ENCODE data around the gene GLI1.

The GLI1 gene

DNA sequence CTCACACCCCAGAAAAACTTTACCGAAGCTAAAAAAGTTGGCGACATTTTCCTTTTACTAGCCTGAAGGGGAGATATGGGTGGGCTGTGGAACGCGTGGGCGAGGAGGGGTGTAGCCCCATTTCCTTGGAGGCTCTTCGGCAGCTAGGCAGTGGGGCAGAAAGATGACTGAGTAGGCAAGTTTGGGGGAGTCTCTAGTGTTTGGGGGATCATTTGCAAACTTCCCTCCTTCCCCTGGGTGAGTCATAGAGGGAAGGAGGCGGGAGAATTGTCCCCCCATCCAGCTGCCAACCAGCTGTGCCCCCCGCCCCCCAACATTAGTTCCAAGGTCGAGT is 2.3 kb downstream of the GLI1 start:
- peak in 1 of 2 donors; percentile 17 for DNase-seq (ENCODE audit: low read depth in 2 of 2)
- TF ChIP-seq, protein P1, sequence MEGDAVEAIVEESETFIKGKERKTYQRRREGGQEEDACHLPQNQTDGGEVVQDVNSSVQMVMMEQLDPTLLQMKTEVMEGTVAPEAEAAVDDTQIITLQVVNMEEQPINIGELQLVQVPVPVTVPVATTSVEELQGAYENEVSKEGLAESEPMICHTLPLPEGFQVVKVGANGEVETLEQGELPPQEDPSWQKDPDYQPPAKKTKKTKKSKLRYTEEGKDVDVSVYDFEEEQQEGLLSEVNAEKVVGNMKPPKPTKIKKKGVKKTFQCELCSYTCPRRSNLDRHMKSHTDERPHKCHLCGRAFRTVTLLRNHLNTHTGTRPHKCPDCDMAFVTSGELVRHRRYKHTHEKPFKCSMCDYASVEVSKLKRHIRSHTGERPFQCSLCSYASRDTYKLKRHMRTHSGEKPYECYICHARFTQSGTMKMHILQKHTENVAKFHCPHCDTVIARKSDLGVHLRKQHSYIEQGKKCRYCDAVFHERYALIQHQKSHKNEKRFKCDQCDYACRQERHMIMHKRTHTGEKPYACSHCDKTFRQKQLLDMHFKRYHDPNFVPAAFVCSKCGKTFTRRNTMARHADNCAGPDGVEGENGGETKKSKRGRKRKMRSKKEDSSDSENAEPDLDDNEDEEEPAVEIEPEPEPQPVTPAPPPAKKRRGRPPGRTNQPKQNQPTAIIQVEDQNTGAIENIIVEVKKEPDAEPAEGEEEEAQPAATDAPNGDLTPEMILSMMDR (IDR thresholded peaks at IDR 0.05; ENCODE audit: low read depth, low read length) = no peak
- peak overlapping the region; percentile 63 to 66 for H3K4me3 ChIP-seq (replicated peaks in 1 of 2; ENCODE audit: low read depth in 2 of 2, low read length in 2 of 2)

DNA sequence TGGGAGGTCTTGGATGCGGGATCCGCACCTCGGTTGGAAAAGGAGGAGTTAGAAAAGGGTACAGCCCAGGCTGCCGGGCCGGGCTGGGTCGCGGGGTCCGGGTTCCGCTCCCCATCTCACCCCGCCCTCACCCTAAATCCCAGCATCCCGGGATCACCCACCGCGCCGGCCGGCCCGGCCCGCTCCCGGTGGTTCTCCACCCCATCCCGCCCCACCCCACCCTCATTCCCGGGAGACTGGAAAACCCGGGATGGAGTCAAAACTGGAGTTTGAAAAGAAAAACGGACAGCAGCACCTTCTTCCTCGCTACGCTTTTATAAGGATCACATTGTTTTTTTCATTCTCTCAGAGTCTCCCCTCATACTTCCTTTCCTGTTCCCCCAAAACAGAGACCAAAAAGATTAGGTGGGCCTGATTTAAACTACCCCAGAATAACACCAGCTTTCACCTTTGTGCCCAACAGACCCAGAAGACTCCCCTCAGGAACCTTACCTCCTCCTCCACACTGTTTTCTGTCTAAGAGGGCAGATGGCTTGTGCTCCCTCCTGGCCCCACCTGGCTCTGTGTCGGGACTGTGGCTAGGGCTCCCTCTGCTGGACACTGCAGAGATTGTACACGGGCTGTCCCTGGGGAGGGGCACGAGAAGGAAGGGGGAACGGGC is 2.8 kb downstream of the GLI1 start:
- TF ChIP-seq, protein P1 (IDR thresholded peaks at IDR 0.05; ENCODE audit: low read depth, low read length) = peak; percentile 96
- peak overlapping the region; percentile 63 to 66 for H3K4me3 ChIP-seq (replicated peaks in 1 of 2; ENCODE audit: low read depth in 2 of 2, low read length in 2 of 2)
- peak; percentile 89 to 91 for DNase-seq (ENCODE audit: low read depth in 2 of 2)

DNA sequence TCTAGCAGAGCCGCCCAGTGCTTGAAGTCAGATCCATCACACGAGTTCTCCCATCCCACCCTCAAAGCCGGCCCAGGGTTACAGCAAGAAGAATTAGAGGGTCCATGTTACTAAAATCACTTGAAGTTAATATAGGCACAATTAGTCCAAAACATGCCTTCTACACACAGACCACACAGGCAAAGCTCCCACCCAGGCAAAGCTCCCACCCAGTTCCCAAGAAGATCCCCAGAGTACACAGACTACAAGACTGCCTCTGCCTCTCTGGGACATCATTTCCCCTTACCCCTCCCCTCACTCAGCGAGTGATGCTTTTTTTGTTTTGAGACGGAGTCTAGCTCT is 3.3 kb downstream of the GLI1 start:
- DNase-seq (ENCODE audit: low read depth in 2 of 2) = no peak
- H3K4me3 ChIP-seq (replicated peaks in 1 of 2; ENCODE audit: low read depth in 2 of 2, low read length in 2 of 2) = no peak overlapping the region
- TF ChIP-seq, protein P1 (IDR thresholded peaks at IDR 0.05; ENCODE audit: low read depth, low read length) = no peak

DNA sequence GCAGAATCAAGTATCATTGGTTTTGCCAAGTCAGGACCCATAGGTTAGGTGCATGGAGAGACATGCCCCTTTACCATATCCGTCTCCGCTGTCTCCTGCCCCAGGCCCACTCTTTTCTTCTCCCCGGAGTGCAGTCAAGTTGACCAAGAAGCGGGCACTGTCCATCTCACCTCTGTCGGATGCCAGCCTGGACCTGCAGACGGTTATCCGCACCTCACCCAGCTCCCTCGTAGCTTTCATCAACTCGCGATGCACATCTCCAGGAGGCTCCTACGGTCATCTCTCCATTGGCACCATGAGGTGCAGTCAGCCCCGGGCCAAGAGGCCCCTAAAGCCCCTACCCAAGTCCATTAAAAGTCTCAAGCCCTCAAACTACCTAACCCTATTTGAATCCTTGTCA is 5.0 kb downstream of the GLI1 start:
- TF ChIP-seq, protein P1 (IDR thresholded peaks at IDR 0.05; ENCODE audit: low read depth, low read length) = no peak
- DNase-seq (ENCODE audit: low read depth in 2 of 2) = no peak
- no peak overlapping the region for H3K4me3 ChIP-seq (replicated peaks in 1 of 2; ENCODE audit: low read depth in 2 of 2, low read length in 2 of 2)

DNA sequence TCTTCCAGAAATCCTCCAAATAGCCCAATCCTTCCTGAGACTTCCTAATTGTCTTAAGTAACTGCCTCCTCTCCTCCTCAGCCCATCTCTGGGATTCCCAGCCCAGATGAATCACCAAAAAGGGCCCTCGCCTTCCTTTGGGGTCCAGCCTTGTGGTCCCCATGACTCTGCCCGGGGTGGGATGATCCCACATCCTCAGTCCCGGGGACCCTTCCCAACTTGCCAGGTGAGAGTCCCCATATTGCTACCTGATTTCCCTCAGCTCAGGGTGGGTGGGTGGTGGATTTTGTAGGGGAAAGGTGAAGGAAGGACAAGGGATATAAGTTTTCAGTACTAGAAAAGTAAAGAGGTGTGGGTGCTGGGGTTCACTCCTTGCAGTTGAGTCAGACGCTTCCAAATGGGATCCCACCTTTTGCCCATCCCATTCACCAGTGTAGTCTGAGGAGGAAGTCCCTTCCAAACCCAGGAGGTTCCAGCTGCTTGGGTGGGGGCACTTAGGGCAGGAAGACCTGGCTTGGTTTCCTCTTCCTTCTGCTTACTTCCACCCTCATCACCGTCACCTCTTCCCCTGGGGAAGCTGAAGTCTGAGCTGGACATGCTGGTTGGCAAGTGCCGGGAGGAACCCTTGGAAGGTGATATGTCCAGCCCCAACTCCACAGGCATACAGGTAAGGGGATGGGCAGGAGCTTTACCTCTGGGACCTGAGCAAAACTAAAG is 5.6 kb downstream of the GLI1 start:
- no peak overlapping the region for H3K4me3 ChIP-seq (replicated peaks in 1 of 2; ENCODE audit: low read depth in 2 of 2, low read length in 2 of 2)
- TF ChIP-seq, protein P1 (IDR thresholded peaks at IDR 0.05; ENCODE audit: low read depth, low read length) = no peak

DNA sequence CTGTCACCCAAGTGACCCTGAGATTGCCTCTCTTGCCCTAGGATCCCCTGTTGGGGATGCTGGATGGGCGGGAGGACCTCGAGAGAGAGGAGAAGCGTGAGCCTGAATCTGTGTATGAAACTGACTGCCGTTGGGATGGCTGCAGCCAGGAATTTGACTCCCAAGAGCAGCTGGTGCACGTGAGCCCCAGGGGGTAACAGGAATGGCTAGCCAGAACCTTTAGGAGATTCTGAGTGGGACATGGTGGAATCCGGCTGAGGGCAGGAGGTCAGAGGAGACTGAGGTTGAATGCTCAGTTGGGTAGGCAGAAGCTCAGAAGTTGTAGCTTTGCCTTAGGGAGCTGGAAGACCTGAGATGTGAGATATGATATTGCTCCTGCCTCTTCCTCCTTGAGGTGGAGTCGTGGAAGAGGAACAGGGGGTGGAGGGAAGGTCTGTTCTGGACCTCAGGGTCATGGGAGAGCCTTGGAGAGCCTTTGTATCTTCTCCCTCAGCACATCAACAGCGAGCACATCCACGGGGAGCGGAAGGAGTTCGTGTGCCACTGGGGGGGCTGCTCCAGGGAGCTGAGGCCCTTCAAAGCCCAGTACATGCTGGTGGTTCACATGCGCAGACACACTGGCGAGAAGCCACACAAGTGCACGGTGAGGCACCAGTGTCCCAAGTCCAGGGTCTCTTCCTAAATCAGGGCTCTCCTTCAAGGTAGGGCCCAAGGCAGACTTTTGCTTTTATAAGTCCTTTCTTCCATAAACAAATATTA is 6.3 kb downstream of the GLI1 start:
- DNase-seq (ENCODE audit: low read depth in 2 of 2) = no peak
- TF ChIP-seq, protein P1 (IDR thresholded peaks at IDR 0.05; ENCODE audit: low read depth, low read length) = no peak
- H3K4me3 ChIP-seq (replicated peaks in 1 of 2; ENCODE audit: low read depth in 2 of 2, low read length in 2 of 2) = no peak overlapping the region

More for the DNA sequence above, 5.6 kb downstream of the GLI1 start:
- DNase-seq (ENCODE audit: low read depth in 2 of 2) = no peak
